RWPE1 (cell line): Measurements from ENCODE around the gene TBC1D5.

Experiments used
- CTCF ChIA-PET: fragments of 350-600 bp; sonication (Branson Sonifier 250); formaldehyde crosslinking; extraction: SDS; loops from one replicate; lab custom pipeline; 2021; lab: Yijun Ruan, JAX
- POLR2A ChIA-PET: fragments of 400-600 bp; formaldehyde crosslinking; extraction: SDS; loops from one replicate; lab custom pipeline; 2020; ENCODE audit warnings: antibody characterized with exemption; ENCODE audit not compliant: low non-redundant PET; lab: Yijun Ruan, JAX
- DNase-seq: peaks from one replicate; pipeline ENCODE4 v3.0.0; 2012; ENCODE audit warnings: low spot score
- H3K27ac ChIP-seq: fragments of 450-650 bp; 2 replicates; pipeline ENCODE4 v1.5.1; 2017
- TF ChIP-seq, protein P1 (sequence below): fragments of 450-650 bp; conservative IDR thresholded peaks from 2 replicates; pipeline ENCODE4 v1.5.1; 2017; ENCODE audit warnings: low read depth, mild to moderate bottlenecking

The TBC1D5 gene

DNA sequence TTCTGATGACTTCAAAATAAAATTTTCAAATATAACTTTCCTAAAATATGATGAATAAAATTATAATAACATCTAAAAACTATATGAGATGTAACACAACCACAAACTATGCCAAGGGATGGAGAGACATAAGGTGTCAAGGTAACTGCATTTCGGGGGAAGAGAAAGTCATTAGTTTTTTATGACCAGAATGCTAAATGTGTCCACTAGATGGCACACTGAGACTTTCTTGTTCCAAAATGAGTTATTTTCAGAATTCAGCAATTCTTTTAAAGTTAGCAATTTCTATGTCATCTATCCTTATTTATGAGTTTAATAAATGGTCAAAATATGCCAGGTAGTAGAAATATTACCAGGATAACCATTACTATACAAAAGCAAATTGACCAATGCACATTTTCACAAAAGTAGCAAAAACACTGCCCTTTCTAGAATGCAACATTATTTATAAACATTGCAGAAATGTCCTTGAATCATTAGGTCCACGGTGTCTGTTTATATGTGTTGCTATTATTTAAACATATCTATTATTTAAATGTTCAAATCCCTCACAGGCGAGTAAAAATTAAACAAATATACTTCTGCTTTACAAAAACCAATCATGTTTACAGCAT lies 483.5 kb downstream of the TBC1D5 start:
- DNase-seq: peak; percentile 8
- ChIA-PET CTCF (interaction anchor here (0.6 kb wide), 1 partner anchor 77 kb away, joined by 3 read pairs; no protein-coding TSS in a partner anchor), POLR2A (no interaction called here)
- TF ChIP-seq, protein P1, sequence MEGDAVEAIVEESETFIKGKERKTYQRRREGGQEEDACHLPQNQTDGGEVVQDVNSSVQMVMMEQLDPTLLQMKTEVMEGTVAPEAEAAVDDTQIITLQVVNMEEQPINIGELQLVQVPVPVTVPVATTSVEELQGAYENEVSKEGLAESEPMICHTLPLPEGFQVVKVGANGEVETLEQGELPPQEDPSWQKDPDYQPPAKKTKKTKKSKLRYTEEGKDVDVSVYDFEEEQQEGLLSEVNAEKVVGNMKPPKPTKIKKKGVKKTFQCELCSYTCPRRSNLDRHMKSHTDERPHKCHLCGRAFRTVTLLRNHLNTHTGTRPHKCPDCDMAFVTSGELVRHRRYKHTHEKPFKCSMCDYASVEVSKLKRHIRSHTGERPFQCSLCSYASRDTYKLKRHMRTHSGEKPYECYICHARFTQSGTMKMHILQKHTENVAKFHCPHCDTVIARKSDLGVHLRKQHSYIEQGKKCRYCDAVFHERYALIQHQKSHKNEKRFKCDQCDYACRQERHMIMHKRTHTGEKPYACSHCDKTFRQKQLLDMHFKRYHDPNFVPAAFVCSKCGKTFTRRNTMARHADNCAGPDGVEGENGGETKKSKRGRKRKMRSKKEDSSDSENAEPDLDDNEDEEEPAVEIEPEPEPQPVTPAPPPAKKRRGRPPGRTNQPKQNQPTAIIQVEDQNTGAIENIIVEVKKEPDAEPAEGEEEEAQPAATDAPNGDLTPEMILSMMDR: peak; percentile 77
- no peak overlapping the region for H3K27ac ChIP-seq

DNA sequence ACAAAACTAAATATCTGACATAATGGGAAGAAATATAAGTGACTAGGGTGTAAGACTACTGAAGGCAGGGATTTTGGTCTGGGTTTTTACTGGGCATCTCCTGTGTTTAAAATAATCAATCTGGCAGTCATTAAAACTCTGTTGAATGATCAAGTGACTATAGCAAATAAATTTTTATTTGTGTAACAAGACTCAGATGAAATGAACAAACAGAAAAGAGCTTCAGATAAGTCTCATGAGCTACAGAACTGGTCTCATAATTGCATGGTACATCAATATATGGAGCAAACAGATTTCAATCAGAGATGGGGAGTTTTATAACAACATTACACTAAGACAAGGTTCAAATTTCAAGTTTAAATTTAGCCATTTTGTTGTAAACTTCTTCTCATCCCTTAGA lies 485.2 kb downstream of the TBC1D5 start:
- ChIA-PET CTCF (interaction anchor here (1.0 kb wide), 1 partner anchor 16 kb away, joined by 3 read pairs; no protein-coding TSS in a partner anchor), POLR2A (no interaction called here)
- TF ChIP-seq, protein P1: no peak
- H3K27ac ChIP-seq: no peak overlapping the region
- no peak for DNase-seq

DNA sequence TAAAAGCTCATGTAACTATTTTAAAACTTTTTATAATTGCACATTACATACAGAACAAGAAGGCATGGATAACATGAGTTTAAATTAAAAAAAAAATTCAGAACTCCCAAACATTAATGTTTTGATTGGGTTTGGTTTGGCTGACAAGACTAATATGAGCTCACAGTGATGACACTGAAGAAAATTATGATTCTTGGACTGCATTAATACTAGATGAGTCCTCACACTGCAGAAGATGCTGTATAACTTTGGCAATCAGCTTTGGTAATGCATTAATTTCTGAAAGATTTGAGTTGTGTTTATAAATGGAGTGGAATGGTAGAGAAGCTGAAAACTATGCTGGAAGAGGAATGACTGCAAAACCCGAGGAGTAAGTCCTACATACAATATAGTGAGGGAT lies 498.8 kb downstream of the TBC1D5 start:
- CTCF ChIA-PET: interaction anchor here (0.6 kb wide), 1 partner anchor 296 kb away, joined by 4 read pairs; no protein-coding TSS in a partner anchor
- DNase-seq: no peak

DNA sequence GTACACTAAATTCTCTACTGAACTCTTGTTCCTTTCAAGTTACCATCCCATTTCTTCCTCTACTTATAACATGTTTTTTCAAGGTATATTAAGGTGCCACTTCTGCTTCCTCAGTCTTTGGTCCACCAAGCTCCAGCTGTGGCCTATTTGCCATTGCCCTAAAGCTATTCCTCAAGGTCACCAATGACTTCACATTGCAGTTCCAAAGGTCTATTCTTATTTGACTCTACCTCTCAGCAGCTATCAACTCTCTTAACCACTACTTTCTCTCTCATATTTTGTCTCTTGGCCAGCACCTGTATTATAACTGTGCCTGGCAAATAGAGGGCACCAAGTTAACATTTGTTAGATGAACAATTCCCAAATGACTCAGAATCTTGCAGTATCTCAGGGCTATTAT lies 503.0 kb downstream of the TBC1D5 start:
- no peak for DNase-seq
- ChIA-PET POLR2A (no interaction called here), CTCF (no interaction called here)
- TF ChIP-seq, protein P1: no peak
- no peak overlapping the region for H3K27ac ChIP-seq

More for the DNA sequence above, 498.8 kb downstream of the TBC1D5 start:
- TF ChIP-seq, protein P1: no peak
- POLR2A ChIA-PET: no interaction called here
- no peak overlapping the region for H3K27ac ChIP-seq

- TF ChIP-seq, protein P1: no peak
- POLR2A ChIA-PET: no interaction called here
- no peak for DNase-seq
Observed at GRCh38 chr3:17238023-17238422, 504.4 kb downstream of the TBC1D5 start.

GRCh38 chr3:17235310-17235709 lies 507.1 kb downstream of the TBC1D5 start:
- CTCF ChIA-PET: no interaction called here
- no peak for DNase-seq
- H3K27ac ChIP-seq: no peak overlapping the region
- TF ChIP-seq, protein P1: no peak
- POLR2A ChIA-PET: no interaction called here

More at GRCh38 chr3:17238023-17238422, 504.4 kb downstream of the TBC1D5 start:
- CTCF ChIA-PET: interaction anchor here (0.6 to 0.7 kb wide), 2 partner anchors 8 to 388 kb away, joined by 3 to 4 read pairs; no protein-coding TSS in a partner anchor
- H3K27ac ChIP-seq: no peak overlapping the region
